ENCODE measurements around the gene TTC27. TPM values are rescaled to one million over a fixed set of nuclear protein-coding genes. Genes with fewer than 3 reads are reported as not detected.

TTC27 gene
- total and polyA plus RNA-seq, 2 of the 13 experiments (the other 11 are each of a cell fraction or from before 2014, with no cell fraction given), result 26.7 to 44.7 TPM

- Histone ChIP-seq H3K4me3 (replicated peaks in 1 of 3; ENCODE audit: insufficient read depth in 1 of 3, low read depth in 2 of 3, low read length in 3 of 3) (no peak overlapping the region), H3K79me2 (ENCODE audit: insufficient read depth, low read length) (no peaks in the 10 kb centered on the region), H3K9ac (ENCODE audit: insufficient read depth, low read depth, low read length) (no peak overlapping the region), H4K20me1 (ENCODE audit: insufficient read depth, low read length) (no peaks in the 10 kb centered on the region), H3K36me3 (replicated peaks in 1 of 2; ENCODE audit: control insufficient read depth in 1 of 2, insufficient read depth in 2 of 2, low read length in 2 of 2) (peaks cover 0 to 3% of the 10 kb centered on the region in 2 experiments; a peak in 2 of 5 replicates), H3K9me3 (ENCODE audit: low read length) (peaks cover 1% of the 10 kb centered on the region; the same call in 1 of the 2 replicates), H3K27me3 (ENCODE audit: control insufficient read depth in 1 of 2, insufficient read depth in 2 of 2, low read length in 2 of 2) (no peaks in the 10 kb centered on the region), H2AFZ (ENCODE audit: low read length) (no peak overlapping the region), H3K4me1 (ENCODE audit: insufficient read depth, low read length) (peaks cover 11% of the 10 kb centered on the region), H3K4me2 (ENCODE audit: low read depth, low read length) (no peak overlapping the region), H3K27ac (ENCODE audit: extremely low read length, insufficient read depth, low read length) (no peak overlapping the region)
- DNase-seq (ENCODE audit: low spot score) (no peak), FAIRE-seq (no peak), ATAC-seq (no peak)
- POLR2A ChIA-PET, result no interaction called here
- TF ChIP-seq KMT2A (CRISPR knock-in tag; IDR thresholded peaks at IDR 0.05), result no peak
- TF ChIP-seq ZNF577 (CRISPR knock-in tag; IDR thresholded peaks at IDR 0.05; ENCODE audit: borderline replicate concordance, low read depth), result no peak
- TF ChIP-seq SIX1 (CRISPR knock-in tag; IDR thresholded peaks at IDR 0.05; ENCODE audit: borderline replicate concordance), result no peak
- no peak for TF ChIP-seq SIN3B (IDR thresholded peaks at IDR 0.05; ENCODE audit: low read length)
- no peak for TF ChIP-seq ZMYM4 (CRISPR knock-in tag; IDR thresholded peaks at IDR 0.05)
- TF ChIP-seq ZNF792 (CRISPR knock-in tag; IDR thresholded peaks at IDR 0.05), result no peak
- TF ChIP-seq, protein P1, sequence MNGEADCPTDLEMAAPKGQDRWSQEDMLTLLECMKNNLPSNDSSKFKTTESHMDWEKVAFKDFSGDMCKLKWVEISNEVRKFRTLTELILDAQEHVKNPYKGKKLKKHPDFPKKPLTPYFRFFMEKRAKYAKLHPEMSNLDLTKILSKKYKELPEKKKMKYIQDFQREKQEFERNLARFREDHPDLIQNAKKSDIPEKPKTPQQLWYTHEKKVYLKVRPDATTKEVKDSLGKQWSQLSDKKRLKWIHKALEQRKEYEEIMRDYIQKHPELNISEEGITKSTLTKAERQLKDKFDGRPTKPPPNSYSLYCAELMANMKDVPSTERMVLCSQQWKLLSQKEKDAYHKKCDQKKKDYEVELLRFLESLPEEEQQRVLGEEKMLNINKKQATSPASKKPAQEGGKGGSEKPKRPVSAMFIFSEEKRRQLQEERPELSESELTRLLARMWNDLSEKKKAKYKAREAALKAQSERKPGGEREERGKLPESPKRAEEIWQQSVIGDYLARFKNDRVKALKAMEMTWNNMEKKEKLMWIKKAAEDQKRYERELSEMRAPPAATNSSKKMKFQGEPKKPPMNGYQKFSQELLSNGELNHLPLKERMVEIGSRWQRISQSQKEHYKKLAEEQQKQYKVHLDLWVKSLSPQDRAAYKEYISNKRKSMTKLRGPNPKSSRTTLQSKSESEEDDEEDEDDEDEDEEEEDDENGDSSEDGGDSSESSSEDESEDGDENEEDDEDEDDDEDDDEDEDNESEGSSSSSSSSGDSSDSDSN (CRISPR knock-in tag; IDR thresholded peaks at IDR 0.05), result no peak
- no peak for TF ChIP-seq ZFY (CRISPR knock-in tag; IDR thresholded peaks at IDR 0.05)
- TF ChIP-seq SSRP1 (CRISPR knock-in tag; IDR thresholded peaks at IDR 0.05), result no peak
- TF ChIP-seq ZNF788 (CRISPR knock-in tag; IDR thresholded peaks at IDR 0.05; ENCODE audit: borderline replicate concordance), result no peak
- TF ChIP-seq SATB2 (CRISPR knock-in tag; IDR thresholded peaks at IDR 0.05), result no peak
- TF ChIP-seq ZBTB2 (CRISPR knock-in tag; IDR thresholded peaks at IDR 0.05; ENCODE audit: low read depth), result no peak
- TF ChIP-seq THAP9 (CRISPR knock-in tag; IDR thresholded peaks at IDR 0.05; ENCODE audit: borderline replicate concordance), result no peak
- no peak for TF ChIP-seq ZNF704 (CRISPR knock-in tag; IDR thresholded peaks at IDR 0.05; ENCODE audit: borderline replicate concordance)
- no peak for TF ChIP-seq ZNF570 (CRISPR knock-in tag; IDR thresholded peaks at IDR 0.05; ENCODE audit: borderline replicate concordance)
- no peak for TF ChIP-seq ZNF567 (CRISPR knock-in tag; IDR thresholded peaks at IDR 0.05; ENCODE audit: borderline replicate concordance)
- TF ChIP-seq YY1 (IDR thresholded peaks at IDR 0.05; ENCODE audit: insufficient read depth, insufficient replicate concordance, low read depth, low read length), result no peak
- intact Hi-C loops (cut with micrococcal nuclease; ENCODE audit: unreplicated experiment) (no loop called here), in situ Hi-C loops (cut with HindIII; ENCODE audit: extremely low pct_ligation_motif_present, low pct_unique_long_range_greater_than_20kb) (no loop called here)
- CTCF ChIA-PET (ENCODE audit: low intra/inter-chr PET ratio, low total read pairs), result no interaction called here
- no TSS peak for BruUV-seq (replicated peaks)
- WGBS (ENCODE audit: low lambda C conversion rate), result 100% methylated on average over 1 of the region's 1 CpG
Observed at GRCh38 chr2:32775954-32776353, 148.1 kb downstream of the TTC27 start.

Data from HepG2 (cell line).